SJSA1 (cell line): ENCODE results near the gene CHN1. TPM values are rescaled to one million over a fixed set of nuclear protein-coding genes. Genes with fewer than 3 reads are reported as not detected.

Experiments used
- DNase-seq, 2 experiments: peaks; one replicate each; pipeline ENCODE4 v3.0.0-alpha.2; 2015 to 2020; ENCODE audit warnings: low spot score in 2 of 2, low read depth in 1 of 2
- H3K27ac ChIP-seq: fragments of 250-450 bp; sonication (Bioruptor Pico); 2 replicates; pipeline ENCODE4 v1.5.1; 2020; ENCODE audit warnings: mild to moderate bottlenecking, moderate library complexity
- H3K27me3 ChIP-seq: fragments of 250-450 bp; sonication (Bioruptor Pico); replicated peaks from 2 replicates; pipeline ENCODE4 v1.5.1; 2020; ENCODE audit warnings: mild to moderate bottlenecking, moderate library complexity
- H3K36me3 ChIP-seq: fragments of 250-450 bp; sonication (Bioruptor Pico); 2 replicates; pipeline ENCODE4 v1.5.1; 2020; ENCODE audit warnings: mild to moderate bottlenecking
- H3K4me1 ChIP-seq: fragments of 250-450 bp; sonication (Bioruptor Pico); replicated peaks from 2 replicates; pipeline ENCODE4 v1.6.1; 2021; ENCODE audit warnings: mild to moderate bottlenecking
- H3K4me3 ChIP-seq: fragments of 250-450 bp; sonication (Bioruptor Pico); 2 replicates; pipeline ENCODE4 v1.5.1; 2020; ENCODE audit warnings: mild to moderate bottlenecking
- H3K9me3 ChIP-seq: fragments of 250-450 bp; sonication (Bioruptor Pico); replicated peaks from 2 replicates; pipeline ENCODE4 v1.5.1; 2020; ENCODE audit warnings: mild to moderate bottlenecking
- total RNA-seq: library from RNA; depleted of rRNA; stranded (reverse); fragments of >200 nt; shearing (Covaris generic); gene quantifications from 2 replicates; pipeline ENCODE4 v1.2.3, GENCODE V29; 2014

The CHN1 gene
- total RNA-seq, 1 experiment from 2014 or later: 35.8 TPM

GRCh38 chr2:174963437-174964400 is 41.5 kb downstream of the CHN1 start:
- no peaks in the 10 kb centered on the region for H3K36me3 ChIP-seq
- H3K9me3 ChIP-seq: no peaks in the 10 kb centered on the region
- no peaks in the 10 kb centered on the region for H3K27me3 ChIP-seq
- H3K4me3 ChIP-seq: no peak overlapping the region
- no peak overlapping the region for H3K27ac ChIP-seq
- no peak for DNase-seq
- H3K4me1 ChIP-seq: peaks cover 11% of the 10 kb centered on the region

- H3K36me3 ChIP-seq: no peaks in the 10 kb centered on the region
- H3K9me3 ChIP-seq: no peaks in the 10 kb centered on the region
- no peak for DNase-seq
- H3K4me1 ChIP-seq: 0 out of 2 replicates have a peak, but pooled peaks cover 3% of the 10 kb centered on the region
- no peak overlapping the region for H3K27ac ChIP-seq
- no peaks in the 10 kb centered on the region for H3K27me3 ChIP-seq
- no peak overlapping the region for H3K4me3 ChIP-seq
These were observed 45.4 kb downstream of the CHN1 start for GRCh38 chr2:174959787-174960186.

- H3K9me3 ChIP-seq: no peaks in the 10 kb centered on the region
- no peaks in the 10 kb centered on the region for H3K36me3 ChIP-seq
- DNase-seq: no peak
- H3K27me3 ChIP-seq: no peaks in the 10 kb centered on the region
- no peak overlapping the region for H3K27ac ChIP-seq
- H3K4me3 ChIP-seq: no peak overlapping the region
- H3K4me1 ChIP-seq: 0 out of 2 replicates have a peak, but pooled peaks cover 3% of the 10 kb centered on the region
These were observed 48.1 kb downstream of the CHN1 start for GRCh38 chr2:174957050-174957449.

- no peak for DNase-seq
- H3K36me3 ChIP-seq: no peaks in the 10 kb centered on the region
- H3K27ac ChIP-seq: no peak overlapping the region
- H3K4me3 ChIP-seq: no peak overlapping the region
- 0 out of 2 replicates have a peak, but pooled peaks cover 7% of the 10 kb centered on the region for H3K4me1 ChIP-seq
- no peaks in the 10 kb centered on the region for H3K9me3 ChIP-seq
- no peaks in the 10 kb centered on the region for H3K27me3 ChIP-seq
These were observed 52.6 kb downstream of the CHN1 start for GRCh38 chr2:174952607-174953006.

GRCh38 chr2:174951745-174952144 is 53.4 kb downstream of the CHN1 start:
- Histone ChIP-seq H3K27ac (no peak overlapping the region), H3K27me3 (no peaks in the 10 kb centered on the region), H3K4me1 (0 out of 2 replicates have a peak, but pooled peaks cover 4% of the 10 kb centered on the region), H3K9me3 (no peaks in the 10 kb centered on the region), H3K4me3 (no peak overlapping the region), H3K36me3 (no peaks in the 10 kb centered on the region)
- DNase-seq: peak in 1 of 2 experiments; percentile 17

- Histone ChIP-seq H3K27me3 (no peaks in the 10 kb centered on the region), H3K36me3 (no peaks in the 10 kb centered on the region), H3K9me3 (no peaks in the 10 kb centered on the region), H3K27ac (no peak overlapping the region), H3K4me3 (no peak overlapping the region), H3K4me1 (0 out of 2 replicates have a peak, but pooled peaks cover 4% of the 10 kb centered on the region)
- DNase-seq: no peak
These were observed 55.0 kb downstream of the CHN1 start for GRCh38 chr2:174949988-174950687.

GRCh38 chr2:174945601-174946260 is 59.5 kb downstream of the CHN1 start:
- Histone ChIP-seq H3K27me3 (no peaks in the 10 kb centered on the region), H3K36me3 (no peaks in the 10 kb centered on the region), H3K9me3 (no peaks in the 10 kb centered on the region), H3K4me1 (no peaks in the 10 kb centered on the region), H3K27ac (no peak overlapping the region), H3K4me3 (no peak overlapping the region)
- DNase-seq: no peak

- DNase-seq: peak in 1 of 2 experiments; percentile 33
- H3K27ac ChIP-seq: no peak overlapping the region
- H3K36me3 ChIP-seq: no peaks in the 10 kb centered on the region
- H3K27me3 ChIP-seq: no peaks in the 10 kb centered on the region
- peaks cover 5% of the 10 kb centered on the region; the same call in 1 of the 2 replicates for H3K4me1 ChIP-seq
- H3K9me3 ChIP-seq: no peaks in the 10 kb centered on the region
- H3K4me3 ChIP-seq: no peak overlapping the region
These were observed 66.1 kb downstream of the CHN1 start for GRCh38 chr2:174939046-174939445.

GRCh38 chr2:174931724-174932123 is 73.5 kb downstream of the CHN1 start:
- Histone ChIP-seq H3K27me3 (no peaks in the 10 kb centered on the region), H3K9me3 (no peaks in the 10 kb centered on the region), H3K4me3 (no peak overlapping the region), H3K4me1 (no peaks in the 10 kb centered on the region), H3K36me3 (no peaks in the 10 kb centered on the region), H3K27ac (no peak overlapping the region)
- DNase-seq: no peak

- no peak for DNase-seq
- H3K4me1 ChIP-seq: no peaks in the 10 kb centered on the region
- no peaks in the 10 kb centered on the region for H3K36me3 ChIP-seq
- H3K27ac ChIP-seq: no peak overlapping the region
- H3K9me3 ChIP-seq: no peaks in the 10 kb centered on the region
- no peak overlapping the region for H3K4me3 ChIP-seq
- no peaks in the 10 kb centered on the region for H3K27me3 ChIP-seq
These were observed 75.4 kb downstream of the CHN1 start for GRCh38 chr2:174929786-174930185.

GRCh38 chr2:174925046-174925784 is 80.0 kb downstream of the CHN1 start:
- Histone ChIP-seq H3K4me1 (peaks cover 2% of the 10 kb centered on the region), H3K27me3 (no peaks in the 10 kb centered on the region), H3K9me3 (no peaks in the 10 kb centered on the region), H3K36me3 (no peaks in the 10 kb centered on the region), H3K27ac (no peak overlapping the region), H3K4me3 (no peak overlapping the region)
- DNase-seq: no peak

GRCh38 chr2:174924061-174924693 is 81.0 kb downstream of the CHN1 start:
- no peak for DNase-seq
- Histone ChIP-seq H3K36me3 (no peaks in the 10 kb centered on the region), H3K4me1 (peaks cover 12% of the 10 kb centered on the region), H3K27ac (no peak overlapping the region), H3K9me3 (no peaks in the 10 kb centered on the region), H3K27me3 (no peaks in the 10 kb centered on the region), H3K4me3 (no peak overlapping the region)
